K562 (cell line): ENCODE measurements around the gene RASSF3. TPM values are rescaled to one million over a fixed set of nuclear protein-coding genes. Genes with fewer than 3 reads are reported as not detected.
A peak's percentile ranks its signal among the peaks of the same experiment; 100 is the strongest.

Experiments used
- ESRRA ChIP-seq: fragments of 450-650 bp; IDR thresholded peaks from 2 replicates; pipeline ENCODE4 v1.6.1; 2014; ENCODE audit warnings: low read depth, mild to moderate bottlenecking, moderate library complexity, borderline replicate concordance
- FOXJ2 ChIP-seq: fragments of 200-800 bp; sonication (Bioruptor generic); IDR thresholded peaks from 2 replicates; pipeline ENCODE4 v1.6.1; 2016; ENCODE audit warnings: missing genetic modification characterization, missing compliant biosample characterization
- HNRNPLL ChIP-seq: fragments of 200-400 bp; formaldehyde crosslinking; IDR thresholded peaks from 2 replicates; pipeline ENCODE4 v1.6.1; 2017; ENCODE audit warnings: low read length, low read depth, mild to moderate bottlenecking; ENCODE audit not compliant: poor library complexity, severe bottlenecking
- KDM4B ChIP-seq, 2 experiments: fragments of 450-650 bp in 1 of 2; sonication (generic) in 1 of 2; IDR thresholded peaks; 2 replicates each; pipeline ENCODE4 v1.6.1; 2016 to 2017; ENCODE audit warnings: borderline replicate concordance in 2 of 2, antibody characterized with exemption in 1 of 2, low read depth in 1 of 2, mild to moderate bottlenecking in 1 of 2
- NFATC3 ChIP-seq: fragments of 450-650 bp; IDR thresholded peaks from 2 replicates; pipeline ENCODE4 v1.6.1; 2017; ENCODE audit warnings: mild to moderate bottlenecking
- RNF2 ChIP-seq: sonication (generic); IDR thresholded peaks from 2 replicates; pipeline ENCODE4 v1.6.1; 2016
- SMARCA5 ChIP-seq: fragments of 450-650 bp; IDR thresholded peaks from 2 replicates; pipeline ENCODE4 v1.6.1; 2016
- polyA plus RNA-seq, 8 experiments: library from polyadenylated mRNA; depleted of rRNA in 4 of 8; stranded (reverse) in 5 of 8; unstranded in 3 of 8; fragments of >200 nt; fragmentation: Nextera tagmentation in 2 of 8; fragmentation: Illumina TruSeq in 1 of 8; extraction: Ambion mirVana in 2 of 8; extraction: Trizol in 1 of 8; gene quantifications; 2 replicates each; pipeline versions ENCODE4 v1.2.1 to v1.2.3, GENCODE V29; 2011 to 2014; ENCODE audit warnings: inconsistent platforms in 1 of 8, missing spikeins in 1 of 8
- total RNA-seq, 7 experiments: library from RNA; depleted of rRNA in 6 of 7; stranded (reverse); fragments of >200 nt in 6 of 7; fragmentation: Illumina TruSeq in 2 of 7; extraction: Trizol in 2 of 7; gene quantifications; 2 replicates each; pipeline versions ENCODE4 v1.2.1 to v1.2.3, GENCODE V29; 2011 to 2021; ENCODE audit warnings: low replicate concordance in 1 of 7
- TF ChIP-seq, protein P1 (sequence below), 2 experiments: fragments of 200-800 bp in 1 of 2; sonication (Bioruptor generic) in 1 of 2; sonication (generic) in 1 of 2; formaldehyde crosslinking in 1 of 2; IDR thresholded peaks in 1 of 2; conservative IDR thresholded peaks in 1 of 2; 2 replicates each; pipeline versions ENCODE4 v1.5.0 to v1.6.1; 2016 to 2020; ENCODE audit warnings: missing compliant biosample characterization in 1 of 2, missing genetic modification characterization in 1 of 2, missing genetic modification reagents in 1 of 2
- TF ChIP-seq, protein P2 (sequence below): sonication (generic); formaldehyde crosslinking; IDR thresholded peaks from 2 replicates; pipeline ENCODE4 v1.5.0; 2020; ENCODE audit warnings: missing genetic modification reagents
- TF ChIP-seq, protein P3 (sequence below): sonication (generic); formaldehyde crosslinking; IDR thresholded peaks from 2 replicates; pipeline ENCODE4 v1.8.1; 2023; ENCODE audit warnings: mild to moderate bottlenecking, missing genetic modification reagents
- TF ChIP-seq, protein P4 (sequence below): fragments of 200-800 bp; sonication (Bioruptor generic); IDR thresholded peaks from 2 replicates; pipeline ENCODE4 v1.6.1; 2016; ENCODE audit warnings: missing genetic modification characterization, missing compliant biosample characterization

RASSF3 gene
- total and polyA plus RNA-seq, 9 of the 15 experiments (the other 6 are each of a cell fraction or from before 2014, with no cell fraction given): 3.7 to 39.2 (median 20.2) TPM

DNA sequence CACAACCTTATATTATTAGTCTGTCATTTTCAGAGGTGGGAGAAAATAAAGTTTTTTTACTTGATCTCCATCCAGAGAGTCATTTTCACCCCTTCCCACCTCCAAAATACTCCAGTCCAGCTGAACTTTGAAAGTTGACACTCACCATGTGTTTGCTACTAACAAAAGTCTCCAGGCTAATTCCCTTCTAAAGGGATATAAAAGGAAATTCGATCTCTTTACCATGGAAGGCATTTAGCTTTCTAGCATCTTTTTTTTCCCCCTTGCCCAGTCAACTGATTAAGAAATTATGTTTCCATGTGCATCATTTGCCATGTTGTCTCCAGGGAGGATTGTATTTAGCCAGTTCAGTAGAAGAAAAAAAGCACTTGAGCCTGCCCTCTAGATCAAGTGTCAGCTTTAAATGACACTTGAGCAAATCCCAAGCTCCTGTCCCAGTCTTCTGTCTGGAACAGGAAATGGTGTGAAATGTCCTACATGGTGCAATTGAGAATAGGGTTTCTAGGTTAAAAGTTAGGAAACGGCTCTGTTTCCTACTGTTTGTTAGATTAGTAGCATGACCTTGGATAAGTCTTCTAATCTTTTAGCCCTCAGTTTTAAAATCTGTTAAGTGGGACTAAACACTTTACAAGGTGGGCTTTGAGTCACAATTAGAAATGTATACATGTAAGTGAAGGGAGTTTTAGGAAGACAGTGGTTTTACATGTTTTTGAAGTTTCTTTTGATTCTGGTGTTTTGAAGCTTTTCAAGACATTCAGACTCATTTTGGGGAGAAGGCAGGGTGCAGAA, 81.7 kb downstream of the RASSF3 start (continued):
- TF ChIP-seq, protein P1, sequence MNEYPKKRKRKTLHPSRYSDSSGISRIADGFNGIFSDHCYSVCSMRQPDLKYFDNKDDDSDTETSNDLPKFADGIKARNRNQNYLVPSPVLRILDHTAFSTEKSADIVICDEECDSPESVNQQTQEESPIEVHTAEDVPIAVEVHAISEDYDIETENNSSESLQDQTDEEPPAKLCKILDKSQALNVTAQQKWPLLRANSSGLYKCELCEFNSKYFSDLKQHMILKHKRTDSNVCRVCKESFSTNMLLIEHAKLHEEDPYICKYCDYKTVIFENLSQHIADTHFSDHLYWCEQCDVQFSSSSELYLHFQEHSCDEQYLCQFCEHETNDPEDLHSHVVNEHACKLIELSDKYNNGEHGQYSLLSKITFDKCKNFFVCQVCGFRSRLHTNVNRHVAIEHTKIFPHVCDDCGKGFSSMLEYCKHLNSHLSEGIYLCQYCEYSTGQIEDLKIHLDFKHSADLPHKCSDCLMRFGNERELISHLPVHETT (CRISPR knock-in tag; conservative IDR thresholded peaks at IDR 0.05 in 1 of 2, IDR thresholded peaks at IDR 0.05 in 1 of 2): no peak
- TF ChIP-seq SMARCA5: 0 out of 2 replicates have a peak, but pooled peaks have one; percentile 48
- TF ChIP-seq NFATC3: no peak
- no peak for TF ChIP-seq KDM4B (IDR thresholded peaks at IDR 0.05; ENCODE audit: borderline replicate concordance in 2 of 2, low read depth in 1 of 2)
- TF ChIP-seq, protein P2, sequence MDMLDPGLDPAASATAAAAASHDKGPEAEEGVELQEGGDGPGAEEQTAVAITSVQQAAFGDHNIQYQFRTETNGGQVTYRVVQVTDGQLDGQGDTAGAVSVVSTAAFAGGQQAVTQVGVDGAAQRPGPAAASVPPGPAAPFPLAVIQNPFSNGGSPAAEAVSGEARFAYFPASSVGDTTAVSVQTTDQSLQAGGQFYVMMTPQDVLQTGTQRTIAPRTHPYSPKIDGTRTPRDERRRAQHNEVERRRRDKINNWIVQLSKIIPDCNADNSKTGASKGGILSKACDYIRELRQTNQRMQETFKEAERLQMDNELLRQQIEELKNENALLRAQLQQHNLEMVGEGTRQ (CRISPR knock-in tag): no peak
- no peak for TF ChIP-seq FOXJ2 (tag)
- TF ChIP-seq, protein P3, sequence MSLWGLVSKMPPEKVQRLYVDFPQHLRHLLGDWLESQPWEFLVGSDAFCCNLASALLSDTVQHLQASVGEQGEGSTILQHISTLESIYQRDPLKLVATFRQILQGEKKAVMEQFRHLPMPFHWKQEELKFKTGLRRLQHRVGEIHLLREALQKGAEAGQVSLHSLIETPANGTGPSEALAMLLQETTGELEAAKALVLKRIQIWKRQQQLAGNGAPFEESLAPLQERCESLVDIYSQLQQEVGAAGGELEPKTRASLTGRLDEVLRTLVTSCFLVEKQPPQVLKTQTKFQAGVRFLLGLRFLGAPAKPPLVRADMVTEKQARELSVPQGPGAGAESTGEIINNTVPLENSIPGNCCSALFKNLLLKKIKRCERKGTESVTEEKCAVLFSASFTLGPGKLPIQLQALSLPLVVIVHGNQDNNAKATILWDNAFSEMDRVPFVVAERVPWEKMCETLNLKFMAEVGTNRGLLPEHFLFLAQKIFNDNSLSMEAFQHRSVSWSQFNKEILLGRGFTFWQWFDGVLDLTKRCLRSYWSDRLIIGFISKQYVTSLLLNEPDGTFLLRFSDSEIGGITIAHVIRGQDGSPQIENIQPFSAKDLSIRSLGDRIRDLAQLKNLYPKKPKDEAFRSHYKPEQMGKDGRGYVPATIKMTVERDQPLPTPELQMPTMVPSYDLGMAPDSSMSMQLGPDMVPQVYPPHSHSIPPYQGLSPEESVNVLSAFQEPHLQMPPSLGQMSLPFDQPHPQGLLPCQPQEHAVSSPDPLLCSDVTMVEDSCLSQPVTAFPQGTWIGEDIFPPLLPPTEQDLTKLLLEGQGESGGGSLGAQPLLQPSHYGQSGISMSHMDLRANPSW (CRISPR knock-in tag): no peak
- TF ChIP-seq, protein P4, sequence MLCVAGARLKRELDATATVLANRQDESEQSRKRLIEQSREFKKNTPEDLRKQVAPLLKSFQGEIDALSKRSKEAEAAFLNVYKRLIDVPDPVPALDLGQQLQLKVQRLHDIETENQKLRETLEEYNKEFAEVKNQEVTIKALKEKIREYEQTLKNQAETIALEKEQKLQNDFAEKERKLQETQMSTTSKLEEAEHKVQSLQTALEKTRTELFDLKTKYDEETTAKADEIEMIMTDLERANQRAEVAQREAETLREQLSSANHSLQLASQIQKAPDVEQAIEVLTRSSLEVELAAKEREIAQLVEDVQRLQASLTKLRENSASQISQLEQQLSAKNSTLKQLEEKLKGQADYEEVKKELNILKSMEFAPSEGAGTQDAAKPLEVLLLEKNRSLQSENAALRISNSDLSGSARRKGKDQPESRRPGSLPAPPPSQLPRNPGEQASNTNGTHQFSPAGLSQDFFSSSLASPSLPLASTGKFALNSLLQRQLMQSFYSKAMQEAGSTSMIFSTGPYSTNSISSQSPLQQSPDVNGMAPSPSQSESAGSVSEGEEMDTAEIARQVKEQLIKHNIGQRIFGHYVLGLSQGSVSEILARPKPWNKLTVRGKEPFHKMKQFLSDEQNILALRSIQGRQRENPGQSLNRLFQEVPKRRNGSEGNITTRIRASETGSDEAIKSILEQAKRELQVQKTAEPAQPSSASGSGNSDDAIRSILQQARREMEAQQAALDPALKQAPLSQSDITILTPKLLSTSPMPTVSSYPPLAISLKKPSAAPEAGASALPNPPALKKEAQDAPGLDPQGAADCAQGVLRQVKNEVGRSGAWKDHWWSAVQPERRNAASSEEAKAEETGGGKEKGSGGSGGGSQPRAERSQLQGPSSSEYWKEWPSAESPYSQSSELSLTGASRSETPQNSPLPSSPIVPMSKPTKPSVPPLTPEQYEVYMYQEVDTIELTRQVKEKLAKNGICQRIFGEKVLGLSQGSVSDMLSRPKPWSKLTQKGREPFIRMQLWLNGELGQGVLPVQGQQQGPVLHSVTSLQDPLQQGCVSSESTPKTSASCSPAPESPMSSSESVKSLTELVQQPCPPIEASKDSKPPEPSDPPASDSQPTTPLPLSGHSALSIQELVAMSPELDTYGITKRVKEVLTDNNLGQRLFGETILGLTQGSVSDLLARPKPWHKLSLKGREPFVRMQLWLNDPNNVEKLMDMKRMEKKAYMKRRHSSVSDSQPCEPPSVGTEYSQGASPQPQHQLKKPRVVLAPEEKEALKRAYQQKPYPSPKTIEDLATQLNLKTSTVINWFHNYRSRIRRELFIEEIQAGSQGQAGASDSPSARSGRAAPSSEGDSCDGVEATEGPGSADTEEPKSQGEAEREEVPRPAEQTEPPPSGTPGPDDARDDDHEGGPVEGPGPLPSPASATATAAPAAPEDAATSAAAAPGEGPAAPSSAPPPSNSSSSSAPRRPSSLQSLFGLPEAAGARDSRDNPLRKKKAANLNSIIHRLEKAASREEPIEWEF: no peak
- TF ChIP-seq ESRRA: peak; percentile 68; the same call in 1 of the 2 replicates
- no peak for TF ChIP-seq HNRNPLL
- TF ChIP-seq RNF2: no peak
